DMS53 treated with DMSO at 0.1 percent for 48 hours (cell line): Measurements from ENCODE around the gene SLC35A2.

Experiments
- DNase-seq: peaks from one replicate; lab custom pipeline; 2025; ENCODE audit not compliant: unreplicated experiment; lab: John Stamatoyannopoulos, UW

SLC35A2 gene

GRCh38 chrX:48911412-48912182, at the start of gene SLC35A2:
SLC35A2 (minus strand) TSS chrX:48911646; CDS start chrX:48911636, 10 bp downstream.
- DNase-seq, result peak; percentile 89

GRCh38 chrX:48960291-48960690, 48.8 kb upstream of the SLC35A2 start:
- no peak for DNase-seq

DNA sequence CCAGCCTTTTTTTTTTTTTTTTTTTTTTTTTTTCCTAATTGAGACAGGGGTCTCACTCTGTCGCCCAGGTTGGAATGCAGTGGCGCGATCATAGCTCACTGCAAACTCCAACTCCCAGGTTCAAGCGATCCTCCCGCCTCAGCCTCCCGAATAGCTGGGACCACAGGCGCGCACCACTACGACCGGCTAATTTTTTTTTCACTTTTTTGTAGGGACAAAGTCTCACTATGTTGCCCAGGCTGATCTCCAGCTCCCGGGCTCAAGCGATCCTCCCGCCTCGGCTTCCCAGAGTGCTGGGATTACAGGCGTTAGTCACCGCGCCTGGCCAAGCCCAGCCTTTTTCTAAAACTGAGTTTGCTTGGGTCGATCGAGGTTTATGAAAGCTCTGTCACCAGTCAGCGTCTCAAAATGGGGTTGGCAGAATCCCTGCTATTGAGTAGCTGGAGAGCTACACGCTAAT, 47.2 kb upstream of the SLC35A2 start:
- DNase-seq, result peak; percentile 26

GRCh38 chrX:48957827-48958634, 46.6 kb upstream of the SLC35A2 start:
- peak; percentile 98 for DNase-seq

DNA sequence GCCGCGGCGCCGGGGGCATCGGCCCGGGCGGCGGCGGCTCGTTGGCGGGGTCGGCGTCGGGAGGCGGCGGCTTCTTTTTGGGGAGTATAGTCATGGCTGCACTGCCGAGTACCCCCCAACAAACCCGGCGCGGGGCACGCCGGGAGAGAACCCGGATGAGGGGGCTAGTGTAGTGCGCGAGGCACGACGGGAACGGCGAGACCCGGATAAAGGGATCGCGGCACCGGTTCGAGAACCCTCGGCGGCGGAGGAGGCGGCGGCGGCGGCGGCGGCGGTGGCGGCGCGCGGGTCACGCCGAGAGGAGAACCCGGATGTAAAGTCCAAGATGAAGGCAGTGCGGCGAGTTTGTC, 46.0 kb upstream of the SLC35A2 start, which contains the start of gene OTUD5:
Gene OTUD5 (minus strand): TSS at position 131 of the 350 bp plus-strand sequence. CDS start 37 bp downstream, at position 94.
- no peak for DNase-seq

GRCh38 chrX:48956728-48957414, 45.4 kb upstream of the SLC35A2 start:
- no peak for DNase-seq

DNA sequence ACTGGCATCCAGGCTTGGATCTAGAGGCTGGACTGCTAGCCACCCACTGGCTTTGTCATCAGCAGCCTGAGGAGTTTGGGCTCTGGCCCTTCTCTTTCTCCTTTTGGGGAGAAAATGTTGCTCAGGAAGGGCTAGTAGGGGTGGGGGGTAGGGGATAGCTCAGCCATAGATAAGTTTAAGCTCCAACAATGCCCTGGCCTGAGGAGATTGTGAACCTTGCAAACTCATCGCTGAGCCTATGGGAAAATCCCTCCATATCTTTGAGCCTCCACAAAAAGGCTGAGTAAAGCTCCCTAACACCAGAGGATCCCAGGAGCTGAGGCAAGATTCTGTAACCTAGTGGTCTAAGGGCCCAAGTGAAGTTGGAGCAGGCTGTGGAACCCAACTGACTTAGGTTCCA, 37.1 kb upstream of the SLC35A2 start:
- no peak for DNase-seq

- peak; percentile 9 for DNase-seq
These were observed 34.3 kb upstream of the SLC35A2 start for GRCh38 chrX:48945517-48946348.

DNA sequence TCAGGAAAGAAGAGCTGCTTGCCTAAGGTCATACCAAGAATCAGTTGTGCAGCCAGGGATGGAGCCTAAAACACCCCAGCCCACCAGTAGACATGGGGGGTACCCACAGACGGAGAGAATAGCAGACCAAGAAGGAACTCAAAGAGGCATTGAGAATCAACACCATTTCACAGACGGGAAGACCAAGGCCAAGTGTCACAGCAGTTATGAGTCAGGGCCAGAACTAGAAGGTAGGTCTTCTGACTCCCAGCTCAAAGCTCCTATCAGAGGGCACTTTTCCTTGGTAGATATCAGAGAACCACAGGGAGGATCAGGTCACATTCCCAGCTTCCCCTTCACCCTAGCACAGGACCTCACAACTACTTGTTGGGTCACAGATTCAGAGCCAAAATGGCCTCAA, 31.4 kb upstream of the SLC35A2 start:
- no peak for DNase-seq

DNA sequence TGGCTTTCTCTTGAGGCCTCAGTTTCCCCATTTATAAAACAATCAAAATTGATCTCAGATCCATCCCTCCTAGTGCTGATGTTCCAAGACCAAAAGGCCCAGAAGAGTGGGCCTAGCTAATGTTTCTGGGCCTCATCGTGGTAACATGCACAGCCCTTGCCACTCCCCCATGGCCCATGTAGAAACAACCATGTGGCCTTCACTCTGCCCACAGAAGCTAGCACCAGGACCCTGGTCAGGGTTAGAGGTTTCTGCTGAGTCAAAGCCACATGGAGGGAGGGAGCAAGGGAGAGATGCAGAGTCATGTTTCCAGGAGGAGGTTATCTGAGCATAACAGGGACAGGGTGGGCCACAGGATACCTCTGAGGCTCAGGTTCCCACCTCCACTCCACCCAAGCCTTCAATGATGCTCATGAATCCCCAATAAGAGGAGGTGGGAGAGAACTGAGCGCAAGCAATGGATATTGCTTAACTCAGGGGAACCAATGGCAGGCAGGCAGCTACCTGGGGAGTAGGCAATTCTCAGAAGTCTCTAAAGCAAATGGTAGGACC, 29.0 kb upstream of the SLC35A2 start:
- no peak for DNase-seq

GRCh38 chrX:48939524-48940228, 28.2 kb upstream of the SLC35A2 start:
- no peak for DNase-seq

DNA sequence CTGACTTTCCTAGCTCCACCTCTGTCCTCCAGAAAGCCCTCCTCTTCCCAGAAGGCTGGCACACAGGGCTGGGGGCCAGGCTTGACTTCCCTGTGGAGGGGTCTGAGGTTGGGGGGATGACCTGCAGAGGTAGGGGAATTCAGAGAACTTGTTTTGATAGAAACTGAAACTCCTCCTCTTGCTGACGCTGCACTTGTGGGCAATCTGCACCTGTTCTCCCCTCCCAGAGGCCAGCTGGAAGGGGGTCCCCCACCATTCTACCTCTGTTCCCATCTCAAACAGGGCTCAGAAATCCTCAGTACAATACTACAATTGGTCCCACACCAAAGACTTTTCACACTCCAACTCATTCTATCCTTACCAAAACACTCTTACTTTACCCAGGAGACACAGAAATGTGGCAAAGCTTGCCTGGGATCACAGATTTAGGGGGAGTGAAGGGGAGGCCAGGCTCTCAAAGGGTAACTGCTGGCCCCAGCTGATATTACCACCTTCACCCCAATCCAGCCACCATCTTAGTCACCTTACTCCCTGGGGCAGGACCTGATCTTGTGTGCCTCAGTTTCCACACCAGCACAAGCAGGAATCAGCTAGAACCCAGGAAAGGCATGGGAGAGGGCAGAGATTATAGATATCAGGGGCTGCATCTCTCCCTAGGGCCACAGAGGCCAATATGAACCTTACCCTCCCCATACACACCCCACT, 27.4 kb upstream of the SLC35A2 start:
- no peak for DNase-seq

DNA sequence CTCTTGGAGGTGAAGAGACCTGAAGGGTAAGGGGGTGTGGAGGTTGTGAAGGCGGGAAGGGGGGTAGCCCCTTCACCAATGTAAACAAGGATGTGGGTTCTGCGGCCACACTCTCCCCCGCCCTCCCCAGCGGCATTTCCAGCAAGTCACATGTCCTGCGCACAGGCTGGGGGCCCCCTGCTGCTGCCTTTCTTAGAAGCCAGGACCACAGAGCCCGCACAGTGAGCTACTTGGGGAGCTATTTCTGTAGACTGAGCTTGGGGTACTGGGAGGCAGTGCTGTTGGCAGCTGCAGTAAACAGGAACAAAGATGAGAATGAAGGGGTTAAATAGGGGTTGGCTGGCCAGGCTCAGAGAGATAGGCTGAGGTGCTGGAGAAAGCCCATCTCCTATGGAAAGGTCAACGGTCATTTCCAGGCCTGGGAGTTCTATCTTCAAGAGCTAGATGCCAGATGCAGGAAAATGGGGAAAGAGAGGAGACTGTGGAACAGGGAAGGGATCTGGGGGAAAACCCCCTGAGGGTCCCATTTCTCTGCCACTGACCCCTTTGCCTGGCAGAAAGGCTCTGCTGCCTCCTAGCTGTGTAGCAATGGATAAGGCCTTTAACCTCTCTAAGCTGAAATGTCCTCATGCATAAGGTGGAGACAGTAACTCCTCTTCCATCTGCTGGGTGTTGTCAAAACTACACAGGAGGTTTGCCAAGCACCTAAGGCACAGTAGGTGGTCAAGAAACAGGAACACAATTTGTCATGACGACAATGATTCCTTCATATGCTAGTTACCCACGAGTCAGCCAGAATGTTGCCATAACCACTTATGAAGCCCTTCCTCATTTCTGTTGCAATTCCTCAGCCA, 25.8 kb upstream of the SLC35A2 start:
- DNase-seq, result no peak

- DNase-seq, result no peak
These were observed 25.1 kb upstream of the SLC35A2 start for GRCh38 chrX:48936429-48937053.

DNA sequence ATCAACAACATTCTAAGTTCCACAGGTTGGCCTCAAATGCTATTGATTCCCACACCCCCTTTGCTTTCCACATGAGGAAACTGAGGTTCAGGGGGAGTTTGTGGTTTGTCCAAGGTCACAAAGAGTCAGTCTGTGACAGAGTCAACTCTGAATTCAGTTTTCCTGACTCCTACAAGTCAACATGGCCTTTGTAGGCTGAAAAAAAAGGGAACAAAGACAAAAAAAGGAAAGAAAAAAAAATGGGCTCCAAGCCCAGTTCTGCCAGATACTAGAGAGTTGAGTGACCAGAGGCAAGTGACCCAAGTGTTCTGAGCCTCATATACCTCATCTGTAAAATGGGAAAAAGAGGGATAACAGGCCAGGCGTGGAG, 23.8 kb upstream of the SLC35A2 start:
- DNase-seq, result no peak

- no peak for DNase-seq
These were observed 23.3 kb upstream of the SLC35A2 start for GRCh38 chrX:48934581-48935300.

- no peak for DNase-seq
These were observed 22.3 kb upstream of the SLC35A2 start for GRCh38 chrX:48933757-48934156.
